Heart left ventricle (tissue), 13 donors: ENCODE measurements around the gene ZNF543.

Experiments used
- CTCF ChIP-seq, 12 donors: fragments of 200-600 bp; sonication (generic) in 4 of 12; IDR thresholded peaks; one replicate each; pipeline versions ENCODE4 v1.5.0 to v1.8.0; 2018 to 2022; ENCODE audit warnings: antibody characterized with exemption in 12 of 12, mild to moderate bottlenecking in 5 of 12
- POLR2A ChIP-seq, 2 donors: fragments of 450-650 bp; IDR thresholded peaks; one replicate each; pipeline ENCODE4 v1.6.1; 2017; ENCODE audit warnings: antibody characterized with exemption in 2 of 2, mild to moderate bottlenecking in 2 of 2, moderate library complexity in 2 of 2
- donor health status: ischemic (EF 13 %, LVEDD 7.1; RV severe dilation, severe dysfunction).
- donor health status: DM: no; HTN: yes; CAD: no.
- donor health status: DM: no; HTN: no; CAD: no.
- donor health status: ischemic (EF 25% LVEDD 6.9; RV normal size, moderate dysfunction).
- donor health status: ischemic (EF 25% LVEDD 5.7; RV mildly dilated, moderate dysfunction).
- donor health status: ischemic (EF 35%, LVEDD 5.7; RV mildly dilated, moderate dysfunction).
- donor health status: nonischemic (EF 11% LVEDD 7.7; RV severe dilation, severe dysfunction).
- donor health status: DM: yes; HTN: yes; CAD: no.
- donor health status: PGD.
- donor health status: ischemic (EF 29% LVEDD 5.4; RV normal size, mild dysfunction).
- donor health status: nonischemic (EF 23%, LVEDD 6.1; RV moderate dilation, normal function).

GRCh38 chr19:57293719-57294118 lies 26.6 kb upstream of the ZNF543 start:
- no peak for TF ChIP-seq POLR2A (IDR thresholded peaks at IDR 0.05)
- no peak for TF ChIP-seq CTCF (IDR thresholded peaks at IDR 0.05)
